Stomach (tissue), 9 donors: ENCODE results near the gene TTC7B. TPM values are rescaled to one million over a fixed set of nuclear protein-coding genes. Genes with fewer than 3 reads are reported as not detected.

ENCODE experiments used
- DNase-seq, 2 donors: peaks; one replicate each; pipeline versions ENCODE4 v3.0.0 to v3.0.0-alpha.2; 2013 to 2019
- H3K27ac ChIP-seq, 5 donors: fragments of 200-600 bp in 4 of 5; sonication (generic) in 4 of 5; one replicate each; pipeline ENCODE4 v1.5.1; 2013 to 2019; ENCODE audit warnings: mild to moderate bottlenecking in 1 of 5, moderate library complexity in 1 of 5
- H3K27me3 ChIP-seq, 3 donors: fragments of 200-600 bp; sonication (generic); one replicate each; pipeline ENCODE4 v1.5.1; 2017 to 2019; ENCODE audit warnings: mixed run types in 1 of 3
- H3K36me3 ChIP-seq, 4 donors: fragments of 200-600 bp; sonication (generic); 1 replicate in 3 of 4; 2 replicates in 1 of 4; pipeline ENCODE4 v1.5.1; 2016 to 2019
- H3K4me1 ChIP-seq, 4 donors: fragments of 200-600 bp; sonication (generic); one replicate each; pipeline ENCODE4 v1.5.1; 2016 to 2019
- H3K4me3 ChIP-seq, 4 donors: fragments of 200-600 bp; sonication (generic) in 3 of 4; one replicate each; pipeline ENCODE4 v1.5.1; 2016 to 2019; ENCODE audit warnings: mild to moderate bottlenecking in 1 of 4
- H3K9me3 ChIP-seq, 4 donors: fragments of 200-600 bp; sonication (generic); one replicate each; pipeline ENCODE4 v1.5.1; 2016 to 2019
- EP300 ChIP-seq: sonication (generic); formaldehyde crosslinking; IDR thresholded peaks from one replicate; pipeline ENCODE4 v1.6.1; 2017; ENCODE audit warnings: antibody characterized with exemption
- POLR2A ChIP-seq, 4 donors: fragments of 450-650 bp; IDR thresholded peaks; one replicate each; pipeline ENCODE4 v1.6.1; 2016; ENCODE audit warnings: antibody characterized with exemption in 4 of 4, control low read depth in 2 of 4, mild to moderate bottlenecking in 1 of 4, moderate library complexity in 1 of 4
- POLR2AphosphoS5 ChIP-seq, 3 donors: sonication (generic); formaldehyde crosslinking; IDR thresholded peaks; one replicate each; pipeline ENCODE4 v1.6.1; 2016; ENCODE audit warnings: antibody characterized with exemption in 3 of 3
- WGBS, 5 donors: extraction: QIAGEN DNeasy Blood & Tissue Kit in 3 of 5; methylation state at CpG; one replicate each; pipeline versions ENCODE4 v1.1.5 to v1.1.7; 2013 to 2018; 5-methylcytosine and 5-hydroxymethylcytosine counted together
- intact Hi-C: fragments of 100-400 bp; cut with DNase I; formaldehyde crosslinking; loops from one replicate; pipeline ENCODE4 v1.15.1; 2023; ENCODE audit warnings: low total_unique reads
- polyA plus RNA-seq, 3 donors: library from polyadenylated mRNA; stranded (reverse); fragments of 200-250 nt; gene quantifications; one replicate each; pipeline ENCODE4 v1.2.3, GENCODE V29; 2013
- total RNA-seq, 5 donors: library from RNA; depleted of rRNA; stranded (reverse); fragments of >200 nt; gene quantifications; one replicate each; pipeline versions ENCODE4 v1.1.0 to v1.2.3, GENCODE V29; 2014 to 2016
- TF ChIP-seq, protein P1 (sequence below), 7 experiments: fragments of 450-650 bp in 4 of 7; fragments of 200-600 bp in 3 of 7; sonication (generic) in 3 of 7; IDR thresholded peaks; one replicate each; pipeline ENCODE4 v1.5.1; 2016 to 2019; ENCODE audit warnings: antibody characterized with exemption in 7 of 7, control low read depth in 2 of 7, mild to moderate bottlenecking in 1 of 7
- donor health status: healthy with polysubstance abuse.
- donor health status: Bipolar disorder and iron deficiency.
- donor health status: healthy.

The TTC7B gene
- total and polyA plus RNA-seq, 8 donors: 6.8 to 110 (median 17.7) TPM

DNA sequence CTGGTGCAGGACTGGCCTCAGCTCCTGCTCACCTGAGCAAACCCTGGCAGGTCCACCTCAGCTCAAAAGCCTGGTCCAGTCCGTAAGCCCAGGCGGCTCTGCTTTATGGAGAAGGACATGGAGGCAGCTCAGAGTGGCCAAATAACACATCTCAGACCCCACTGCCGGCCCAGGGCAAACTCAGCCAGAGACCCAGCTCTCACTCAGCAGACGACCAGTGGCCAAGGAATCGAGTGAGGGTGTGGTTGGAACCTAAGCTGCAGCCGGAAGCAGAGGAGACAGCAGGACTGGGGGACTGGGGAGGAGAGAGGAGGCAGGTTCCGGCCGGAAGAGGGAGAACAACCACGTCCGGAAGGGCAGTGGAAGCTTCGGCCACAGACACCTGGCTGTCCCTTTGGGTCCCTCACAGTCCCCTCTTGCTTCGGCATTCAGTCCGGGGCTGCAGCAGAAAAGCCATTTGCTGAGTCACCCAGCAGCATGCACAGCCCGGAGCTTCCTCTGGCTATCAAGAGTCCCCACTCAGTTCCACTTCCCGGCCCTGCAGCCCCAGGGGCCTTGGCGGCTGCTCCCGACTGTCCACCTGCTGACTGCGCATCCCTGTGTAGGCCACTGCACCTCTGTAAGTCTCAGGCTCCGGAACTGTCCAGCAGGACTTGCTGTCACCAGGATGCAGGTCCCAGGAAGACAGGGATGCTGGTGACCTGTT, 315.4 kb downstream of the TTC7B start:
- TF ChIP-seq POLR2AphosphoS5 (IDR thresholded peaks at IDR 0.05) (no peak), EP300 (no peak), POLR2A (IDR thresholded peaks at IDR 0.05) (no peak)
- TF ChIP-seq, protein P1, sequence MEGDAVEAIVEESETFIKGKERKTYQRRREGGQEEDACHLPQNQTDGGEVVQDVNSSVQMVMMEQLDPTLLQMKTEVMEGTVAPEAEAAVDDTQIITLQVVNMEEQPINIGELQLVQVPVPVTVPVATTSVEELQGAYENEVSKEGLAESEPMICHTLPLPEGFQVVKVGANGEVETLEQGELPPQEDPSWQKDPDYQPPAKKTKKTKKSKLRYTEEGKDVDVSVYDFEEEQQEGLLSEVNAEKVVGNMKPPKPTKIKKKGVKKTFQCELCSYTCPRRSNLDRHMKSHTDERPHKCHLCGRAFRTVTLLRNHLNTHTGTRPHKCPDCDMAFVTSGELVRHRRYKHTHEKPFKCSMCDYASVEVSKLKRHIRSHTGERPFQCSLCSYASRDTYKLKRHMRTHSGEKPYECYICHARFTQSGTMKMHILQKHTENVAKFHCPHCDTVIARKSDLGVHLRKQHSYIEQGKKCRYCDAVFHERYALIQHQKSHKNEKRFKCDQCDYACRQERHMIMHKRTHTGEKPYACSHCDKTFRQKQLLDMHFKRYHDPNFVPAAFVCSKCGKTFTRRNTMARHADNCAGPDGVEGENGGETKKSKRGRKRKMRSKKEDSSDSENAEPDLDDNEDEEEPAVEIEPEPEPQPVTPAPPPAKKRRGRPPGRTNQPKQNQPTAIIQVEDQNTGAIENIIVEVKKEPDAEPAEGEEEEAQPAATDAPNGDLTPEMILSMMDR (IDR thresholded peaks at IDR 0.05): no peak
- DNase-seq: no peak
- Histone ChIP-seq H3K36me3 (no peaks in the 10 kb centered on the region), H3K27me3 (peaks cover 0 to 7% (median 0%) of the 10 kb centered on the region in 3 donors), H3K27ac (no peak overlapping the region), H3K4me3 (no peak overlapping the region), H3K4me1 (peaks cover 0 to 13% (median 4%) of the 10 kb centered on the region in 4 donors), H3K9me3 (no peaks in the 10 kb centered on the region)
- intact Hi-C loops: no loop called here
- 56 to 77% (median 62%) methylated on average over 19 of the region's 19 CpGs for WGBS, 5 donors

DNA sequence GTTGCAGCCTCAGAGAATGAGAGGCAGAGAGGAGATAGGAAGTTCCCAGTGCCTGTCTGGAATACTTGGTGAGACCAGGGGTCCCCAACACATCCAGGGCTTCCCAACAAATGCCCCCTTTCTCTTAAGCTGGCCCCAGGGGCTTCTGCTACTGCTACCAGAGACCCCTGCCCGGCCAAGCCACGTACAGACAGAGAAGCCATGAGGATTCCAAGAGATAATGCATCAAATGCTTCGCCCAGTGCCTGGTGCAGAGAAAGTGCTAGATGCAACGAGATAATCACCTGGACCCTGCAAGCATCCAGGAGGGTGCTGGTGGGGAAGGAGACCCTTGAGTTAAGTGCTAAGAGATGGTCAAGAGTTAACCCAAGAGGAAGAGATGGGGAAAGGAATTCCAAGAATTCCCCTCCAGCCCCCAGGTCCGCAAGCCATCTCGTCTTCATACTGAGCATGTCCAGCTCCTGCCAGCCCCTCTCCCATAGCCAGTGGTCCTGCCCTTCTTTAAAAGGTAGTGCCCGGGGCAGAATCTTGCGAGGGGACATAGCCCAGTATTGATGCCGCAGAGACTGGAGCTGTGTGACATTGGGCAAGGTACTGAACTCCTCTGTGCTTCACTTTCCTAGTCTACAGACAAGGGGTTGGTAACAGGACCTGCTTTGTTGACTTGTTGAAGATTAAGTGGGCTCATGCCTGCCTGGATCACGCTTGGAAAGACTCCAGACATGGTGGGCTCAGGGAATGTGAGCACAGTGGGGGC, 316.1 kb downstream of the TTC7B start:
- Histone ChIP-seq H3K36me3 (no peaks in the 10 kb centered on the region), H3K27ac (no peak overlapping the region), H3K27me3 (peaks cover 0 to 7% (median 0%) of the 10 kb centered on the region in 3 donors), H3K9me3 (no peaks in the 10 kb centered on the region), H3K4me3 (no peak overlapping the region), H3K4me1 (peaks cover 0 to 13% (median 4%) of the 10 kb centered on the region in 4 donors)
- WGBS, 5 donors: 78 to 80% (median 80%) methylated on average over 9 to 10 of the region's 10 CpGs
- no peak for DNase-seq
- intact Hi-C loops: no loop called here
- TF ChIP-seq POLR2A (IDR thresholded peaks at IDR 0.05) (no peak), EP300 (no peak), POLR2AphosphoS5 (IDR thresholded peaks at IDR 0.05) (no peak)
- TF ChIP-seq, protein P1 (IDR thresholded peaks at IDR 0.05): no peak

DNA sequence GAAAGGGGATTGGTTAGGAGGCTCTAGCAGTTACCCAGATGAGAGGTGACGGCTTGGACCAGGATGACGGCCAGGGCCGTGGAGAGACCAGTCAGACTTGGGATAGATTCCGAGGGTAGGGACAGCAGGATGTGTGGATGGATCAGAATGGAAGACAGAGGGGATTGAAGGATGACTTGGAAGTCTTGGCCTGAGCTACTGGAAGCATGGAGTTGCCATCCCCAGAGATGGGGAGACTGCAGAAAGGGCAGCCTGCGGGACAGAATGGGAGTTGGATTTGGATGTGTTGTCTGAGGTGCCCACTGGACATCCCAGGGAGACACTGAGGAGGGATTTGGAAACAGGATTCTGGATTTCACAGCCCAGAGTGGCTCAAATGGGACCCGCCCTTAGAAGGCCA, 317.1 kb downstream of the TTC7B start:
- H3K27me3 ChIP-seq: peaks cover 0 to 7% (median 0%) of the 10 kb centered on the region in 3 donors
- 90 to 92% (median 91%) methylated on average over 6 of the region's 6 CpGs for WGBS, 5 donors
- no peak overlapping the region for H3K27ac ChIP-seq
- no peak for DNase-seq
- H3K9me3 ChIP-seq: no peaks in the 10 kb centered on the region
- peaks cover 0 to 13% (median 4%) of the 10 kb centered on the region in 4 donors for H3K4me1 ChIP-seq
- no peak overlapping the region for H3K4me3 ChIP-seq
- no peaks in the 10 kb centered on the region for H3K36me3 ChIP-seq
- intact Hi-C loops: no loop called here
- TF ChIP-seq, protein P1 (IDR thresholded peaks at IDR 0.05): no peak
- TF ChIP-seq POLR2A (IDR thresholded peaks at IDR 0.05): no peak
- TF ChIP-seq EP300: no peak
- no peak for TF ChIP-seq POLR2AphosphoS5 (IDR thresholded peaks at IDR 0.05)

DNA sequence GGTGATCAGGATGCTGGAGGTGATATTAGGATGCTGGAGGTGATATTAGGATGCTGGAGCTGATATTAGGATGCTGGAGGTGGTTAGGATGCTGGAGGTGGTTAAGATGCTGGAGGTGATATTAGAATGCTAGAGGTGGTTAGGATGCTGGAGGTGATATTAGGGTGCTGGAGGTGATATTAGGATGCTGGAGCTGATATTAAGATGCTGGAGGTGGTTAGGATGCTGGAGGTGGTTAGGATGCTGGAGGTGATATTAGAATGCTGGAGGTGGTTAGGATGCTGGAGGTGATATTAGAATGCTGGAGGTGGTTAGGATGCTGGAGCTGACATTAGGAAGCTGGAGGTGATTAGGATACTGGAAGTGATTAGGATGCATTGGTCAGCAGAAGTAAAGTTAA, 318.0 kb downstream of the TTC7B start:
- Histone ChIP-seq H3K4me1 (peaks cover 0 to 8% (median 4%) of the 10 kb centered on the region in 4 donors), H3K27me3 (peaks cover 0 to 7% (median 0%) of the 10 kb centered on the region in 3 donors), H3K4me3 (no peak overlapping the region), H3K9me3 (no peaks in the 10 kb centered on the region), H3K36me3 (no peaks in the 10 kb centered on the region), H3K27ac (no peak overlapping the region)
- TF ChIP-seq, protein P1 (IDR thresholded peaks at IDR 0.05): no peak
- TF ChIP-seq POLR2A (IDR thresholded peaks at IDR 0.05) (no peak), POLR2AphosphoS5 (IDR thresholded peaks at IDR 0.05) (no peak), EP300 (no peak)
- intact Hi-C loops: no loop called here
- DNase-seq: no peak
